Measurements from ENCODE around the gene JMJD1C.

Gene JMJD1C

GRCh38 chr10:63337455-63338251 is 128.1 kb downstream of the JMJD1C start:
- ATAC-seq (replicated peaks) (no peak), DNase-seq (no peak)
- H3K36me3 Mint-ChIP-seq (ENCODE audit: insufficient read depth): no peaks in the 10 kb centered on the region
- H3K27me3 Mint-ChIP-seq: no peaks in the 10 kb centered on the region
- no peaks in the 10 kb centered on the region for H3K9me3 Mint-ChIP-seq
- peaks cover 0 to 3% of the 10 kb centered on the region in 2 donors for H3K4me1 Mint-ChIP-seq (ENCODE audit: low read depth in 2 of 2)
- H3K27ac Mint-ChIP-seq: no peak overlapping the region
- no peak overlapping the region for H3K4me3 Mint-ChIP-seq

GRCh38 chr10:63331586-63331985 is 134.2 kb downstream of the JMJD1C start:
- H3K36me3 Mint-ChIP-seq (ENCODE audit: insufficient read depth): peaks cover 2% of the 10 kb centered on the region
- no peak overlapping the region for H3K27ac Mint-ChIP-seq
- no peaks in the 10 kb centered on the region for H3K27me3 Mint-ChIP-seq
- no peak for DNase-seq
- no peaks in the 10 kb centered on the region for H3K4me1 Mint-ChIP-seq (ENCODE audit: low read depth in 2 of 2)
- no peak for ATAC-seq (replicated peaks)
- no peaks in the 10 kb centered on the region for H3K9me3 Mint-ChIP-seq
- H3K4me3 Mint-ChIP-seq: no peak overlapping the region

GRCh38 chr10:63324495-63324854 is 141.3 kb downstream of the JMJD1C start:
- peaks cover 14% of the 10 kb centered on the region for H3K36me3 Mint-ChIP-seq (ENCODE audit: insufficient read depth)
- ATAC-seq (replicated peaks) (no peak), DNase-seq (no peak)
- no peak overlapping the region for H3K4me3 Mint-ChIP-seq
- peaks cover 0 to 3% of the 10 kb centered on the region in 2 donors for H3K4me1 Mint-ChIP-seq (ENCODE audit: low read depth in 2 of 2)
- no peaks in the 10 kb centered on the region for H3K27me3 Mint-ChIP-seq
- no peak overlapping the region for H3K27ac Mint-ChIP-seq
- H3K9me3 Mint-ChIP-seq: no peaks in the 10 kb centered on the region

GRCh38 chr10:63323701-63324494 is 141.9 kb downstream of the JMJD1C start:
- Mint-ChIP-seq H3K36me3 (ENCODE audit: insufficient read depth) (peaks cover 14% of the 10 kb centered on the region), H3K4me3 (no peak overlapping the region), H3K27me3 (no peaks in the 10 kb centered on the region), H3K9me3 (no peaks in the 10 kb centered on the region), H3K27ac (no peak overlapping the region), H3K4me1 (ENCODE audit: low read depth in 2 of 2) (peaks cover 0 to 3% of the 10 kb centered on the region in 2 donors)
- DNase-seq (no peak), ATAC-seq (replicated peaks) (no peak)

GRCh38 chr10:63320683-63321082 is 145.1 kb downstream of the JMJD1C start:
- H3K4me1 Mint-ChIP-seq (ENCODE audit: low read depth in 2 of 2): peaks cover 0 to 3% of the 10 kb centered on the region in 2 donors
- no peak for DNase-seq
- H3K9me3 Mint-ChIP-seq: no peaks in the 10 kb centered on the region
- no peak overlapping the region for H3K4me3 Mint-ChIP-seq
- H3K27me3 Mint-ChIP-seq: no peaks in the 10 kb centered on the region
- H3K27ac Mint-ChIP-seq: no peak overlapping the region
- no peak for ATAC-seq (replicated peaks)
- H3K36me3 Mint-ChIP-seq (ENCODE audit: insufficient read depth): peaks cover 11% of the 10 kb centered on the region

GRCh38 chr10:63319231-63319630 is 146.5 kb downstream of the JMJD1C start:
- Mint-ChIP-seq H3K4me3 (no peak overlapping the region), H3K9me3 (no peaks in the 10 kb centered on the region), H3K27ac (peak overlapping the region in 1 of 2 donors; percentile 19), H3K36me3 (ENCODE audit: insufficient read depth) (peaks cover 11% of the 10 kb centered on the region), H3K27me3 (no peaks in the 10 kb centered on the region), H3K4me1 (ENCODE audit: low read depth in 2 of 2) (no peaks in the 10 kb centered on the region)
- DNase-seq (no peak), ATAC-seq (replicated peaks) (no peak)

- DNase-seq (no peak), ATAC-seq (replicated peaks) (no peak)
- Mint-ChIP-seq H3K4me3 (no peak overlapping the region), H3K27me3 (no peaks in the 10 kb centered on the region), H3K4me1 (ENCODE audit: low read depth in 2 of 2) (no peaks in the 10 kb centered on the region), H3K9me3 (no peaks in the 10 kb centered on the region), H3K27ac (no peak overlapping the region), H3K36me3 (ENCODE audit: insufficient read depth) (peaks cover 11% of the 10 kb centered on the region)
These were observed 147.3 kb downstream of the JMJD1C start for GRCh38 chr10:63318491-63318890.

- Mint-ChIP-seq H3K36me3 (ENCODE audit: insufficient read depth) (peaks cover 3% of the 10 kb centered on the region), H3K4me3 (no peak overlapping the region), H3K27ac (no peak overlapping the region), H3K4me1 (ENCODE audit: low read depth in 2 of 2) (peaks cover 0 to under 1% of the 10 kb centered on the region in 2 donors), H3K9me3 (no peaks in the 10 kb centered on the region), H3K27me3 (no peaks in the 10 kb centered on the region)
- ATAC-seq (replicated peaks) (no peak), DNase-seq (no peak)
These were observed 151.8 kb downstream of the JMJD1C start for GRCh38 chr10:63314020-63314419.

GRCh38 chr10:63313066-63313717 is 152.6 kb downstream of the JMJD1C start:
- H3K9me3 Mint-ChIP-seq: no peaks in the 10 kb centered on the region
- no peak overlapping the region for H3K4me3 Mint-ChIP-seq
- H3K27ac Mint-ChIP-seq: no peak overlapping the region
- DNase-seq: no peak
- H3K27me3 Mint-ChIP-seq: no peaks in the 10 kb centered on the region
- no peak for ATAC-seq (replicated peaks)
- H3K36me3 Mint-ChIP-seq (ENCODE audit: insufficient read depth): peaks cover 3% of the 10 kb centered on the region
- H3K4me1 Mint-ChIP-seq (ENCODE audit: low read depth in 2 of 2): peaks cover 4 to 9% of the 10 kb centered on the region in 2 donors

- no peak overlapping the region for H3K4me3 Mint-ChIP-seq
- H3K27ac Mint-ChIP-seq: peak overlapping the region; percentile 71 to 76
- no peaks in the 10 kb centered on the region for H3K27me3 Mint-ChIP-seq
- peaks cover 3% of the 10 kb centered on the region for H3K36me3 Mint-ChIP-seq (ENCODE audit: insufficient read depth)
- no peak for ATAC-seq (replicated peaks)
- H3K9me3 Mint-ChIP-seq: no peaks in the 10 kb centered on the region
- peaks cover 5 to 13% of the 10 kb centered on the region in 2 donors for H3K4me1 Mint-ChIP-seq (ENCODE audit: low read depth in 2 of 2)
- DNase-seq: no peak
These were observed 157.1 kb downstream of the JMJD1C start for GRCh38 chr10:63308628-63309027.

- H3K36me3 Mint-ChIP-seq (ENCODE audit: insufficient read depth): no peaks in the 10 kb centered on the region
- peaks cover 5 to 17% of the 10 kb centered on the region in 2 donors for H3K4me1 Mint-ChIP-seq (ENCODE audit: low read depth in 2 of 2)
- no peaks in the 10 kb centered on the region for H3K27me3 Mint-ChIP-seq
- no peak for ATAC-seq (replicated peaks)
- H3K9me3 Mint-ChIP-seq: no peaks in the 10 kb centered on the region
- DNase-seq: no peak
- H3K27ac Mint-ChIP-seq: no peak overlapping the region
- H3K4me3 Mint-ChIP-seq: no peak overlapping the region
These were observed 161.6 kb downstream of the JMJD1C start for GRCh38 chr10:63304146-63304545.

GRCh38 chr10:63300801-63301200 is 165.0 kb downstream of the JMJD1C start:
- no peak for ATAC-seq (replicated peaks)
- H3K9me3 Mint-ChIP-seq: no peaks in the 10 kb centered on the region
- H3K4me3 Mint-ChIP-seq: no peak overlapping the region
- H3K36me3 Mint-ChIP-seq (ENCODE audit: insufficient read depth): no peaks in the 10 kb centered on the region
- no peak overlapping the region for H3K27ac Mint-ChIP-seq
- DNase-seq: no peak
- H3K4me1 Mint-ChIP-seq (ENCODE audit: low read depth in 2 of 2): peaks cover 4 to 6% of the 10 kb centered on the region in 2 donors
- H3K27me3 Mint-ChIP-seq: no peaks in the 10 kb centered on the region

- peaks cover 6 to 13% of the 10 kb centered on the region in 2 donors for H3K4me1 Mint-ChIP-seq (ENCODE audit: low read depth in 2 of 2)
- DNase-seq: no peak
- no peaks in the 10 kb centered on the region for H3K36me3 Mint-ChIP-seq (ENCODE audit: insufficient read depth)
- no peaks in the 10 kb centered on the region for H3K9me3 Mint-ChIP-seq
- H3K27me3 Mint-ChIP-seq: no peaks in the 10 kb centered on the region
- no peak overlapping the region for H3K27ac Mint-ChIP-seq
- ATAC-seq (replicated peaks): no peak
- no peak overlapping the region for H3K4me3 Mint-ChIP-seq
These were observed 167.8 kb downstream of the JMJD1C start for GRCh38 chr10:63297941-63298340.

All from effector memory CD8-positive, alpha-beta T cell (primary cell).